Omental fat pad (tissue), 4 donors: ENCODE data around the gene MCHR2. TPM values are rescaled to one million over a fixed set of nuclear protein-coding genes. Genes with fewer than 3 reads are reported as not detected.

Experiments
- ATAC-seq: fragments of 150-250 bp; one replicate; pipeline ENCODE4 v1.9.1; 2016; ENCODE audit warnings: mild to moderate bottlenecking, moderate library complexity; ENCODE audit not compliant: low FRiP score
- DNase-seq: peaks from one replicate; pipeline ENCODE4 v3.0.0-alpha.2; 2019; ENCODE audit warnings: low spot score
- CTCF ChIP-seq, 3 donors: fragments of 450-650 bp; IDR thresholded peaks; one replicate each; pipeline ENCODE4 v1.5.1; 2016 to 2017; ENCODE audit warnings: antibody characterized with exemption in 3 of 3, mild to moderate bottlenecking in 3 of 3, moderate library complexity in 2 of 3
- total RNA-seq, 4 donors: library from RNA; depleted of rRNA; stranded (reverse); fragments of >200 nt; gene quantifications; one replicate each; pipeline ENCODE4 v1.1.0, GENCODE V29; 2016

The MCHR2 gene
- total RNA-seq, 4 donors from 2014 or later, result not detected

GRCh38 chr6:99960027-99960426 lies 34.0 kb downstream of the MCHR2 start:
- DNase-seq (no peak), ATAC-seq (no peak)
- TF ChIP-seq CTCF (IDR thresholded peaks at IDR 0.05), result no peak

- no peak for DNase-seq
- ATAC-seq, result no peak
- TF ChIP-seq CTCF (IDR thresholded peaks at IDR 0.05), result no peak
Observed at GRCh38 chr6:99951016-99951805, 42.8 kb downstream of the MCHR2 start.

GRCh38 chr6:99946005-99946404 lies 48.0 kb downstream of the MCHR2 start:
- ATAC-seq (no peak), DNase-seq (no peak)
- no peak for TF ChIP-seq CTCF (IDR thresholded peaks at IDR 0.05)

GRCh38 chr6:99943846-99944245 lies 50.2 kb downstream of the MCHR2 start:
- ATAC-seq, result no peak
- no peak for DNase-seq
- TF ChIP-seq CTCF (IDR thresholded peaks at IDR 0.05), result no peak

GRCh38 chr6:99940582-99940981 lies 53.4 kb downstream of the MCHR2 start:
- TF ChIP-seq CTCF (IDR thresholded peaks at IDR 0.05), result no peak
- ATAC-seq (no peak), DNase-seq (no peak)

- TF ChIP-seq CTCF (IDR thresholded peaks at IDR 0.05), result no peak
- ATAC-seq, result peak; percentile 76
- no peak for DNase-seq
Observed at GRCh38 chr6:99933129-99933528, 60.9 kb downstream of the MCHR2 start.

GRCh38 chr6:99912657-99913056 lies 81.4 kb downstream of the MCHR2 start:
- DNase-seq, result no peak
- no peak for TF ChIP-seq CTCF (IDR thresholded peaks at IDR 0.05)
- ATAC-seq, result no peak
